ENCODE measurements around the gene MAPKAP1.

MAPKAP1 gene

GRCh38 chr9:125703662-125704061, 3.3 kb downstream of the MAPKAP1 start:
- no peaks in the 10 kb centered on the region for H3K9me2 ChIP-seq (replicated peaks; ENCODE audit: insufficient read depth, low read length)
- H3K4me2 ChIP-seq (ENCODE audit: low read depth, low read length, poor library complexity, severe bottlenecking), result no peak overlapping the region
- H3F3A ChIP-seq (ENCODE audit: insufficient read depth), result 0 out of 2 replicates have a peak, but pooled peaks cover 3% of the 10 kb centered on the region
- no peak overlapping the region for H3K9ac ChIP-seq (ENCODE audit: low read length)
- H3K79me2 ChIP-seq (ENCODE audit: insufficient read depth, low read length), result peaks cover 82% of the 10 kb centered on the region
- H4K20me1 ChIP-seq (ENCODE audit: low read depth, low read length), result no peaks in the 10 kb centered on the region
- H2AFZ ChIP-seq (ENCODE audit: low read depth, low read length, severe bottlenecking), result no peak overlapping the region
- H3K27ac ChIP-seq (ENCODE audit: low read depth, low read length), result no peak overlapping the region
- H3K27me3 ChIP-seq (ENCODE audit: low read length), result no peaks in the 10 kb centered on the region
- H3K9me3 ChIP-seq (ENCODE audit: insufficient read depth, low read length), result no peaks in the 10 kb centered on the region
- H3K4me3 ChIP-seq (ENCODE audit: insufficient read depth, low read length, poor library complexity, severe bottlenecking), result no peak overlapping the region
- TF ChIP-seq CTCF (IDR thresholded peaks at IDR 0.05; ENCODE audit: insufficient read depth, low read length, poor library complexity, severe bottlenecking) (no peak), EZH2phosphoT487 (conservative IDR thresholded peaks at IDR 0.05; ENCODE audit: low read length) (no peak)
- H3K36me3 ChIP-seq (ENCODE audit: low read length), result no peaks in the 10 kb centered on the region

- Histone ChIP-seq H3K27ac (ENCODE audit: low read depth, low read length) (no peak overlapping the region), H3K9me3 (ENCODE audit: insufficient read depth, low read length) (no peaks in the 10 kb centered on the region), H3K4me2 (ENCODE audit: low read depth, low read length, poor library complexity, severe bottlenecking) (no peak overlapping the region), H3F3A (ENCODE audit: insufficient read depth) (peaks cover 13% of the 10 kb centered on the region; the same call in 1 of the 2 replicates), H3K4me3 (ENCODE audit: insufficient read depth, low read length, poor library complexity, severe bottlenecking) (no peak overlapping the region), H3K36me3 (ENCODE audit: low read length) (no peaks in the 10 kb centered on the region), H3K9me2 (replicated peaks; ENCODE audit: insufficient read depth, low read length) (no peaks in the 10 kb centered on the region), H2AFZ (ENCODE audit: low read depth, low read length, severe bottlenecking) (no peak overlapping the region), H3K9ac (ENCODE audit: low read length) (no peak overlapping the region), H3K79me2 (ENCODE audit: insufficient read depth, low read length) (peaks cover 91% of the 10 kb centered on the region), H3K27me3 (ENCODE audit: low read length) (no peaks in the 10 kb centered on the region), H4K20me1 (ENCODE audit: low read depth, low read length) (peaks cover 3% of the 10 kb centered on the region; the same call in 1 of the 2 replicates)
- no peak for TF ChIP-seq CTCF (IDR thresholded peaks at IDR 0.05; ENCODE audit: insufficient read depth, low read length, poor library complexity, severe bottlenecking)
Observed at GRCh38 chr9:125701351-125701750, 5.7 kb downstream of the MAPKAP1 start.

GRCh38 chr9:125700791-125701190, 6.2 kb downstream of the MAPKAP1 start:
- H3F3A ChIP-seq (ENCODE audit: insufficient read depth), result peaks cover 13% of the 10 kb centered on the region; the same call in 1 of the 2 replicates
- no peaks in the 10 kb centered on the region for H3K9me3 ChIP-seq (ENCODE audit: insufficient read depth, low read length)
- H3K9me2 ChIP-seq (replicated peaks; ENCODE audit: insufficient read depth, low read length), result no peaks in the 10 kb centered on the region
- peaks cover 3% of the 10 kb centered on the region; the same call in 1 of the 2 replicates for H4K20me1 ChIP-seq (ENCODE audit: low read depth, low read length)
- TF ChIP-seq CTCF (IDR thresholded peaks at IDR 0.05; ENCODE audit: insufficient read depth, low read length, poor library complexity, severe bottlenecking) (no peak), EZH2phosphoT487 (conservative IDR thresholded peaks at IDR 0.05; ENCODE audit: low read length) (no peak)
- no peak overlapping the region for H2AFZ ChIP-seq (ENCODE audit: low read depth, low read length, severe bottlenecking)
- no peak overlapping the region for H3K4me3 ChIP-seq (ENCODE audit: insufficient read depth, low read length, poor library complexity, severe bottlenecking)
- no peaks in the 10 kb centered on the region for H3K27me3 ChIP-seq (ENCODE audit: low read length)
- H3K4me2 ChIP-seq (ENCODE audit: low read depth, low read length, poor library complexity, severe bottlenecking), result no peak overlapping the region
- peaks cover 90% of the 10 kb centered on the region for H3K79me2 ChIP-seq (ENCODE audit: insufficient read depth, low read length)
- no peak overlapping the region for H3K27ac ChIP-seq (ENCODE audit: low read depth, low read length)
- H3K36me3 ChIP-seq (ENCODE audit: low read length), result no peaks in the 10 kb centered on the region
- H3K9ac ChIP-seq (ENCODE audit: low read length), result no peak overlapping the region
